Measurements from ENCODE around the gene ERCC6L2. TPM values are rescaled to one million over a fixed set of nuclear protein-coding genes. Genes with fewer than 3 reads are reported as not detected.

Gene ERCC6L2
- total and polyA plus RNA-seq, 2 experiments from 2014 or later = 33.5 to 80.6 TPM

GRCh38 chr9:95935861-95936578 is 60.5 kb downstream of the ERCC6L2 start (continued):
- TF ChIP-seq, protein P1, sequence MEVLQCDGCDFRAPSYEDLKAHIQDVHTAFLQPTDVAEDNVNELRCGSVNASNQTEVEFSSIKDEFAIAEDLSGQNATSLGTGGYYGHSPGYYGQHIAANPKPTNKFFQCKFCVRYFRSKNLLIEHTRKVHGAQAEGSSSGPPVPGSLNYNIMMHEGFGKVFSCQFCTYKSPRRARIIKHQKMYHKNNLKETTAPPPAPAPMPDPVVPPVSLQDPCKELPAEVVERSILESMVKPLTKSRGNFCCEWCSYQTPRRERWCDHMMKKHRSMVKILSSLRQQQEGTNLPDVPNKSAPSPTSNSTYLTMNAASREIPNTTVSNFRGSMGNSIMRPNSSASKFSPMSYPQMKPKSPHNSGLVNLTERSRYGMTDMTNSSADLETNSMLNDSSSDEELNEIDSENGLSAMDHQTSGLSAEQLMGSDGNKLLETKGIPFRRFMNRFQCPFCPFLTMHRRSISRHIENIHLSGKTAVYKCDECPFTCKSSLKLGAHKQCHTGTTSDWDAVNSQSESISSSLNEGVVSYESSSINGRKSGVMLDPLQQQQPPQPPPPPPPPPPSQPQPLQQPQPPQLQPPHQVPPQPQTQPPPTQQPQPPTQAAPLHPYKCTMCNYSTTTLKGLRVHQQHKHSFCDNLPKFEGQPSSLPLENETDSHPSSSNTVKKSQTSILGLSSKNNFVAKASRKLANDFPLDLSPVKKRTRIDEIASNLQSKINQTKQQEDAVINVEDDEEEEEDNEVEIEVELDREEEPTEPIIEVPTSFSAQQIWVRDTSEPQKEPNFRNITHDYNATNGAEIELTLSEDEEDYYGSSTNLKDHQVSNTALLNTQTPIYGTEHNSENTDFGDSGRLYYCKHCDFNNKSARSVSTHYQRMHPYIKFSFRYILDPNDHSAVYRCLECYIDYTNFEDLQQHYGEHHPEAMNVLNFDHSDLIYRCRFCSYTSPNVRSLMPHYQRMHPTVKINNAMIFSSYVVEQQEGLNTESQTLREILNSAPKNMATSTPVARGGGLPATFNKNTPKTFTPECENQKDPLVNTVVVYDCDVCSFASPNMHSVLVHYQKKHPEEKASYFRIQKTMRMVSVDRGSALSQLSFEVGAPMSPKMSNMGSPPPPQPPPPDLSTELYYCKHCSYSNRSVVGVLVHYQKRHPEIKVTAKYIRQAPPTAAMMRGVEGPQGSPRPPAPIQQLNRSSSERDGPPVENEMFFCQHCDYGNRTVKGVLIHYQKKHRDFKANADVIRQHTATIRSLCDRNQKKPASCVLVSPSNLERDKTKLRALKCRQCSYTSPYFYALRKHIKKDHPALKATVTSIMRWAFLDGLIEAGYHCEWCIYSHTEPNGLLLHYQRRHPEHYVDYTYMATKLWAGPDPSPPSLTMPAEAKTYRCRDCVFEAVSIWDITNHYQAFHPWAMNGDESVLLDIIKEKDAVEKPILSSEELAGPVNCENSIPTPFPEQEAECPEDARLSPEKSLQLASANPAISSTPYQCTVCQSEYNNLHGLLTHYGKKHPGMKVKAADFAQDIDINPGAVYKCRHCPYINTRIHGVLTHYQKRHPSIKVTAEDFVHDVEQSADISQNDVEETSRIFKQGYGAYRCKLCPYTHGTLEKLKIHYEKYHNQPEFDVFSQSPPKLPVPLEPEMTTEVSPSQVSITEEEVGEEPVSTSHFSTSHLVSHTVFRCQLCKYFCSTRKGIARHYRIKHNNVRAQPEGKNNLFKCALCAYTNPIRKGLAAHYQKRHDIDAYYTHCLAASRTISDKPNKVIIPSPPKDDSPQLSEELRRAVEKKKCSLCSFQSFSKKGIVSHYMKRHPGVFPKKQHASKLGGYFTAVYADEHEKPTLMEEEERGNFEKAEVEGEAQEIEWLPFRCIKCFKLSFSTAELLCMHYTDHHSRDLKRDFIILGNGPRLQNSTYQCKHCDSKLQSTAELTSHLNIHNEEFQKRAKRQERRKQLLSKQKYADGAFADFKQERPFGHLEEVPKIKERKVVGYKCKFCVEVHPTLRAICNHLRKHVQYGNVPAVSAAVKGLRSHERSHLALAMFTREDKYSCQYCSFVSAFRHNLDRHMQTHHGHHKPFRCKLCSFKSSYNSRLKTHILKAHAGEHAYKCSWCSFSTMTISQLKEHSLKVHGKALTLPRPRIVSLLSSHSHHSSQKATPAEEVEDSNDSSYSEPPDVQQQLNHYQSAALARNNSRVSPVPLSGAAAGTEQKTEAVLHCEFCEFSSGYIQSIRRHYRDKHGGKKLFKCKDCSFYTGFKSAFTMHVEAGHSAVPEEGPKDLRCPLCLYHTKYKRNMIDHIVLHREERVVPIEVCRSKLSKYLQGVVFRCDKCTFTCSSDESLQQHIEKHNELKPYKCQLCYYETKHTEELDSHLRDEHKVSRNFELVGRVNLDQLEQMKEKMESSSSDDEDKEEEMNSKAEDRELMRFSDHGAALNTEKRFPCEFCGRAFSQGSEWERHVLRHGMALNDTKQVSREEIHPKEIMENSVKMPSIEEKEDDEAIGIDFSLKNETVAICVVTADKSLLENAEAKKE (CRISPR knock-in tag; IDR thresholded peaks at IDR 0.05) = no peak
- TF ChIP-seq NANOG (IDR thresholded peaks at IDR 0.05; ENCODE audit: borderline replicate concordance) (no peak), EZH2phosphoT487 (IDR thresholded peaks at IDR 0.05; ENCODE audit: unreplicated experiment) (no peak), STAT1 (IDR thresholded peaks at IDR 0.05; ENCODE audit: unreplicated experiment) (no peak), CTCF (conservative IDR thresholded peaks at IDR 0.05; ENCODE audit: low read depth in 2 of 2) (no peak), EZH2 (IDR thresholded peaks at IDR 0.05; ENCODE audit: low read depth, unreplicated experiment) (no peak)

DNA sequence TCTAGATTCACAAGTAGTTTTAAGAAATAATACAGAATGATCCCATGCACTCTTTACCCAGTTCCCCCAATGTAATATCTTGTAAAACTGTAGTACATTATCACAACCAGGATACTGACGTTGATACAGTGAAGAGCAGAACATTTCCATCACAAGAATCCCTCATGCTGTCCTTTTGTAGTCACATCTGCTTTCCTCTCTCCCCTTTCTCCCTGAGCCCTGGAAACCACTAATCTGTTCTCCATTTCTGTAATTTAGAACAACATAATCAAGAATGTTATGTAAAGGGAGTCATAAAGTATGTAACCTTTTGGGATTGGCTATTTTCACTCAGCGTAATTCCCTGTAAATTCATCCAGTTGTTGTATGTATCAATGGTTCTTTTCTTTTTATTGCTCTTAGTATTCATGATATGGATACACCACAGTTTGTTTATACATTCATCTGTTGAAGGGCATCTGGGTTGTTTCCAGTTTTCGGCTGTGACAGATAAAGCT is 61.1 kb downstream of the ERCC6L2 start:
- Histone ChIP-seq H3K4me3 (no peak overlapping the region), H4K20me1 (replicated peaks; ENCODE audit: insufficient read depth) (no peaks in the 10 kb centered on the region; the same call in 1 of the 2 replicates), H3K27me3 (ENCODE audit: insufficient read depth) (no peaks in the 10 kb centered on the region), H3K79me2 (replicated peaks; ENCODE audit: insufficient read depth) (peaks cover 11% of the 10 kb centered on the region; the same call in 1 of the 2 replicates), H2AFZ (no peak overlapping the region), H3K4me1 (ENCODE audit: insufficient read depth) (no peaks in the 10 kb centered on the region), H3K9me2 (ENCODE audit: insufficient read depth) (no peaks in the 10 kb centered on the region), H3F3A (replicated peaks; ENCODE audit: low read depth) (no peaks in the 10 kb centered on the region), H3K36me3 (ENCODE audit: insufficient read depth) (peaks cover 12% of the 10 kb centered on the region; the same call in 1 of the 2 replicates), H3K4me2 (no peak overlapping the region), H3K27ac (ENCODE audit: low read depth) (no peak overlapping the region)
- Mint-ChIP-seq H3K27me3 (ENCODE audit: insufficient read depth, low read depth, poor library complexity) (no peaks in the 10 kb centered on the region), H3K4me1 (peaks cover 15% of the 10 kb centered on the region), H3K4me3 (no peak overlapping the region), H3K36me3 (ENCODE audit: low read depth) (peaks cover 43% of the 10 kb centered on the region), H3K27ac (peak overlapping the region; percentile 57), H3K9me3 (no peaks in the 10 kb centered on the region; the same call in 2 of the 3 replicates)
- peak; percentile 11 for DNase-seq (ENCODE audit: low spot score)
- ATAC-seq = peak; percentile 58
- TF ChIP-seq EZH2phosphoT487 (IDR thresholded peaks at IDR 0.05; ENCODE audit: unreplicated experiment) (no peak), NANOG (IDR thresholded peaks at IDR 0.05; ENCODE audit: borderline replicate concordance) (no peak), JUNB (IDR thresholded peaks at IDR 0.05; ENCODE audit: unreplicated experiment) (no peak), ETS1 (IDR thresholded peaks at IDR 0.05) (no peak), ZNF114 (CRISPR knock-in tag; IDR thresholded peaks at IDR 0.05) (no peak), CREB1 (CRISPR knock-in tag; IDR thresholded peaks at IDR 0.05; ENCODE audit: low read depth) (no peak), POLR2AphosphoS5 (IDR thresholded peaks at IDR 0.05; ENCODE audit: low read depth) (no peak), REST (IDR thresholded peaks at IDR 0.05; ENCODE audit: unreplicated experiment) (no peak)
